Stomach (tissue), 4 donors: ENCODE data around the gene INPP5A.

ENCODE experiments used
- CTCF ChIP-seq, 7 experiments: fragments of 450-650 bp in 4 of 7; fragments of 200-600 bp in 3 of 7; sonication (generic) in 3 of 7; IDR thresholded peaks; one replicate each; pipeline ENCODE4 v1.5.1; 2016 to 2019; ENCODE audit warnings: antibody characterized with exemption in 7 of 7, control low read depth in 2 of 7, mild to moderate bottlenecking in 1 of 7
- EP300 ChIP-seq: sonication (generic); formaldehyde crosslinking; IDR thresholded peaks from one replicate; pipeline ENCODE4 v1.6.1; 2017; ENCODE audit warnings: antibody characterized with exemption
- POLR2A ChIP-seq, 4 donors: fragments of 450-650 bp; IDR thresholded peaks; one replicate each; pipeline ENCODE4 v1.6.1; 2016; ENCODE audit warnings: antibody characterized with exemption in 4 of 4, control low read depth in 2 of 4, mild to moderate bottlenecking in 1 of 4, moderate library complexity in 1 of 4
- POLR2AphosphoS5 ChIP-seq, 3 donors: sonication (generic); formaldehyde crosslinking; IDR thresholded peaks; one replicate each; pipeline ENCODE4 v1.6.1; 2016; ENCODE audit warnings: antibody characterized with exemption in 3 of 3

- TF ChIP-seq CTCF (IDR thresholded peaks at IDR 0.05) (no peak), POLR2A (IDR thresholded peaks at IDR 0.05) (no peak), POLR2AphosphoS5 (IDR thresholded peaks at IDR 0.05) (peak; percentile 32 to 78 (median 65)), EP300 (peak; percentile 52)
Observed at GRCh38 chr10:132516771-132517725, 20.5 kb upstream of the INPP5A start.
